Neural progenitor cell (in vitro differentiated cells): ENCODE results near the gene TRPM2. TPM values are rescaled to one million over a fixed set of nuclear protein-coding genes. Genes with fewer than 3 reads are reported as not detected.
A peak's percentile ranks its signal among the peaks of the same experiment; 100 is the strongest.

Experiments used
- DNase-seq: peaks from one replicate; pipeline ENCODE4 v3.0.0-alpha.2; 2016; ENCODE audit warnings: low spot score
- H2AFZ ChIP-seq: fragments of 200-600 bp; sonication (generic); replicated peaks from 2 replicates; pipeline ENCODE4 v1.6.1; 2016; ENCODE audit warnings: antibody characterized with exemption
- H3F3A ChIP-seq: fragments of 200-600 bp; sonication (generic); 2 replicates; pipeline ENCODE4 v1.6.1; 2016; ENCODE audit warnings: antibody characterized with exemption, low read depth
- H3K27ac ChIP-seq: fragments of 200-600 bp; sonication (generic); 2 replicates; pipeline ENCODE4 v1.5.1; 2016; ENCODE audit warnings: mild to moderate bottlenecking
- H3K27me3 ChIP-seq: fragments of 200-600 bp; sonication (generic); 2 replicates; pipeline ENCODE4 v1.6.1; 2016; ENCODE audit warnings: mild to moderate bottlenecking, moderate library complexity
- H3K36me3 ChIP-seq: fragments of 200-600 bp; sonication (generic); 2 replicates; pipeline ENCODE4 v1.5.1; 2016
- H3K4me1 ChIP-seq: fragments of 200-600 bp; sonication (generic); 2 replicates; pipeline ENCODE4 v1.6.1; 2016; ENCODE audit warnings: mixed run types
- H3K4me2 ChIP-seq: fragments of 200-600 bp; sonication (generic); 2 replicates; pipeline ENCODE4 v1.6.1; 2016
- H3K4me3 ChIP-seq: fragments of 200-600 bp; sonication (generic); 2 replicates; pipeline ENCODE4 v1.5.1; 2016
- H3K79me2 ChIP-seq: fragments of 200-600 bp; sonication (generic); 2 replicates; pipeline ENCODE4 v1.6.1; 2016; ENCODE audit warnings: low read depth
- H3K9ac ChIP-seq: fragments of 200-600 bp; sonication (generic); 2 replicates; pipeline ENCODE4 v1.6.1; 2016
- H3K9me3 ChIP-seq: fragments of 200-600 bp; sonication (generic); 2 replicates; pipeline ENCODE4 v1.5.1; 2016; ENCODE audit warnings: low read depth
- H4K20me1 ChIP-seq: fragments of 200-600 bp; sonication (generic); 2 replicates; pipeline ENCODE4 v1.6.1; 2016; ENCODE audit warnings: low read depth
- H3K27ac Mint-ChIP-seq: 3 replicates; pipeline ENCODE4 v1.8.0; 2021; ENCODE audit warnings: mixed read lengths
- H3K27me3 Mint-ChIP-seq: 2 replicates; pipeline ENCODE4 v1.8.0; 2022; ENCODE audit warnings: low read depth, mild to moderate bottlenecking, inconsistent platforms, moderate library complexity, mixed read lengths; ENCODE audit not compliant: insufficient read depth
- H3K36me3 Mint-ChIP-seq: 3 replicates; pipeline ENCODE4 v1.8.0; 2021; ENCODE audit warnings: mixed read lengths
- H3K4me1 Mint-ChIP-seq: 3 replicates; pipeline ENCODE4 v1.8.0; 2021; ENCODE audit warnings: mixed read lengths
- H3K4me3 Mint-ChIP-seq: 3 replicates; pipeline ENCODE4 v1.8.0; 2021; ENCODE audit warnings: mild to moderate bottlenecking, moderate library complexity, mixed read lengths
- H3K9me3 Mint-ChIP-seq: 3 replicates; pipeline ENCODE4 v1.8.0; 2020; ENCODE audit warnings: mixed read lengths
- CTCF ChIP-seq: fragments of 200-600 bp; sonication (generic); IDR thresholded peaks from 2 replicates; pipeline ENCODE4 v1.5.1; 2017; ENCODE audit warnings: antibody characterized with exemption, mild to moderate bottlenecking
- EZH2 ChIP-seq: fragments of 200-600 bp; sonication (generic); IDR thresholded peaks from 2 replicates; pipeline ENCODE4 v1.6.1; 2017; ENCODE audit warnings: antibody characterized with exemption, mild to moderate bottlenecking, moderate library complexity
- EZH2phosphoT487 ChIP-seq: fragments of 200-600 bp; sonication (generic); IDR thresholded peaks from 2 replicates; pipeline ENCODE4 v1.6.1; 2017; ENCODE audit warnings: antibody characterized with exemption
- total RNA-seq: library from RNA; depleted of rRNA; stranded (reverse); fragments of >200 nt; gene quantifications from 2 replicates; pipeline ENCODE4 v1.2.3, GENCODE V29; 2015; ENCODE audit warnings: low replicate concordance

Gene TRPM2
- total RNA-seq, 1 donor from 2014 or later, result not detected

- peaks cover 26% of the 10 kb centered on the region for H3K27me3 ChIP-seq
- no peak overlapping the region for H3K27ac ChIP-seq
- no peaks in the 10 kb centered on the region for H3K79me2 ChIP-seq
- no peak overlapping the region for H3K9ac ChIP-seq
- H3K36me3 ChIP-seq, result no peaks in the 10 kb centered on the region
- peaks cover 9% of the 10 kb centered on the region for H3K4me1 Mint-ChIP-seq
- no peak for TF ChIP-seq CTCF
- no peak for TF ChIP-seq EZH2phosphoT487
- TF ChIP-seq EZH2, result no peak
- no peak for DNase-seq
- H3F3A ChIP-seq, result no peaks in the 10 kb centered on the region
- H4K20me1 ChIP-seq, result no peaks in the 10 kb centered on the region
- no peaks in the 10 kb centered on the region for H3K9me3 ChIP-seq
- no peaks in the 10 kb centered on the region for H3K36me3 Mint-ChIP-seq
- H3K27me3 Mint-ChIP-seq, result peaks cover 26% of the 10 kb centered on the region
- no peak overlapping the region for H3K4me2 ChIP-seq
- H3K4me1 ChIP-seq, result peaks cover 5% of the 10 kb centered on the region
- H3K9me3 Mint-ChIP-seq, result peaks cover 13% of the 10 kb centered on the region
- H3K27ac Mint-ChIP-seq, result peak overlapping the region; percentile 58
- no peak overlapping the region for H2AFZ ChIP-seq
- no peak overlapping the region for H3K4me3 Mint-ChIP-seq
- H3K4me3 ChIP-seq, result no peak overlapping the region
Measured at GRCh38 chr21:44375281-44375651, 21.8 kb downstream of the TRPM2 start.

- H3K4me2 ChIP-seq, result no peak overlapping the region
- H3K4me3 Mint-ChIP-seq, result no peak overlapping the region
- H3K36me3 Mint-ChIP-seq, result no peaks in the 10 kb centered on the region
Measured at GRCh38 chr21:44375761-44376241, 22.4 kb downstream of the TRPM2 start.

GRCh38 chr21:44376606-44377005 lies 23.2 kb downstream of the TRPM2 start:
- Histone ChIP-seq H3K9me3 (no peaks in the 10 kb centered on the region), H3K4me3 (no peak overlapping the region), H4K20me1 (no peaks in the 10 kb centered on the region), H2AFZ (no peak overlapping the region), H3K27me3 (peaks cover 14% of the 10 kb centered on the region), H3K9ac (no peak overlapping the region), H3K79me2 (no peaks in the 10 kb centered on the region), H3K36me3 (no peaks in the 10 kb centered on the region), H3K4me1 (peaks cover 8% of the 10 kb centered on the region), H3F3A (no peaks in the 10 kb centered on the region), H3K27ac (no peak overlapping the region), H3K4me2 (no peak overlapping the region)
- no peak for DNase-seq
- H3K27me3 Mint-ChIP-seq, result peaks cover 20% of the 10 kb centered on the region
- no peaks in the 10 kb centered on the region for H3K36me3 Mint-ChIP-seq
- peak overlapping the region; percentile 27 for H3K4me3 Mint-ChIP-seq
- no peak overlapping the region for H3K27ac Mint-ChIP-seq
- H3K4me1 Mint-ChIP-seq, result peaks cover 11% of the 10 kb centered on the region
- peaks cover 17% of the 10 kb centered on the region for H3K9me3 Mint-ChIP-seq
- TF ChIP-seq EZH2, result no peak

More at GRCh38 chr21:44375761-44376241, 22.4 kb downstream of the TRPM2 start:
- peaks cover 8% of the 10 kb centered on the region for H3K4me1 ChIP-seq
- H3K27ac Mint-ChIP-seq, result peak overlapping the region; percentile 58
- H3K27ac ChIP-seq, result no peak overlapping the region
- H3K27me3 Mint-ChIP-seq, result peaks cover 23% of the 10 kb centered on the region
- TF ChIP-seq CTCF (no peak), EZH2phosphoT487 (no peak), EZH2 (no peak)
- peaks cover 20% of the 10 kb centered on the region for H3K27me3 ChIP-seq
- H3K79me2 ChIP-seq, result no peaks in the 10 kb centered on the region
- H3K9me3 Mint-ChIP-seq, result peaks cover 15% of the 10 kb centered on the region
- no peak for DNase-seq
- H3K36me3 ChIP-seq, result no peaks in the 10 kb centered on the region
- H3K9me3 ChIP-seq, result no peaks in the 10 kb centered on the region
- H3K9ac ChIP-seq, result no peak overlapping the region
- H3F3A ChIP-seq, result no peaks in the 10 kb centered on the region
- no peak overlapping the region for H2AFZ ChIP-seq
- no peak overlapping the region for H3K4me3 ChIP-seq
- no peaks in the 10 kb centered on the region for H4K20me1 ChIP-seq
- H3K4me1 Mint-ChIP-seq, result peaks cover 11% of the 10 kb centered on the region

DNA sequence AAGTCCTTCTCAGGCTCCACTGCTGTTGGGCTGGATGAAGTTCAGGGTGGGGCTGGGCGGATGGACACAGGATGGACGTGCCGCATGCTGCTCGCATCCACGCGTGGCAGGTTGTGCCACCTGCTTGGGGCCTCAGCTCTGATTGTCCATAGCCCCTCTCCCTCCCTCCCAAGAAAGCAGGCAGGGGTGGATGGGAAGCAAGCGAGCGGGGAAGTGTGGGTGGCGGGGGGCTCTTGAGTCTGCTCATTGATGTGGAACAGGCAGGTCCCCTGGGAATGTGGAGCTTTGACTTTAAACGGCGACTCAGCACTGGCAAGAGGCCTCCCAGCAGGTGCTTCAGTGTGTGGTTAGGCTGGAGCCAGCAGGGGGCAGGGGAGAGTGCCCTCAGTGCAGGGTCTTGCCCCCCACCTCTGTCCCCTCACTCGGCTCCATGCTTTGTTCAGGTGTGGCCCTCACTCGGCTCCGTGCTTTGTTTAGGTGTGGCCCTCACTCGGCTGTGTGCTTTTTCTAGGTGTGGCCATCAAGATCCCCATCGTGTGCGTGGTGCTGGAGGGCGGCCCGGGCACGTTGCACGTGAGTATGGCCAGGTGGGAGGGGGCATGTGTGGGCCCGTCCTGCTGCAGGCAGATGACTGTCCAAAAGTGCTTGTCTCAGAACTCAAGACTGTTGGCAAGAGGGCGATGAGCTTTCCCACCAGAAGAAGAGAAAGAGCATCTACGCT lies 23.9 kb downstream of the TRPM2 start:
- Mint-ChIP-seq H3K36me3 (no peaks in the 10 kb centered on the region), H3K27me3 (peaks cover 16% of the 10 kb centered on the region), H3K4me3 (peak overlapping the region; percentile 63), H3K9me3 (peaks cover 17% of the 10 kb centered on the region), H3K27ac (peak overlapping the region; percentile 85), H3K4me1 (peaks cover 11% of the 10 kb centered on the region)
- H3K36me3 ChIP-seq, result no peaks in the 10 kb centered on the region
- no peaks in the 10 kb centered on the region for H4K20me1 ChIP-seq
- H3K4me1 ChIP-seq, result peaks cover 8% of the 10 kb centered on the region
- H3K4me2 ChIP-seq, result no peak overlapping the region
- H3K27ac ChIP-seq, result no peak overlapping the region
- H3K79me2 ChIP-seq, result no peaks in the 10 kb centered on the region
- peaks cover 7% of the 10 kb centered on the region for H3K27me3 ChIP-seq
- H3K9me3 ChIP-seq, result no peaks in the 10 kb centered on the region
- peak overlapping the region; percentile 17 for H2AFZ ChIP-seq
- peak; percentile 51 for DNase-seq
- TF ChIP-seq CTCF, result peak; percentile 40
- TF ChIP-seq EZH2, result no peak
- H3F3A ChIP-seq, result no peaks in the 10 kb centered on the region
- H3K9ac ChIP-seq, result no peak overlapping the region
- no peak overlapping the region for H3K4me3 ChIP-seq
